Activated T-helper 1 cell treated with Interleukin-2 at 50 U/mL for 16 hours (primary cell): ENCODE measurements around the gene PI16.
"Not testable (repeated sequence)": the region's sequence is repeated elsewhere in the genome, so short reads cannot be mapped to it uniquely, and the experiment has no call there.

ENCODE experiments used
- DNase-seq: peaks from one replicate; pipeline ENCODE4 v3.0.0-alpha.2; 2020; ENCODE audit warnings: low read depth

Gene PI16

GRCh38 chr6:36929152-36929551 lies 25.4 kb upstream of the PI16 start:
- no peak for DNase-seq

- no peak for DNase-seq
Measured at GRCh38 chr6:36929607-36930006, 24.9 kb upstream of the PI16 start.

- no peak for DNase-seq
Measured at GRCh38 chr6:36930483-36930882, 24.1 kb upstream of the PI16 start.

- DNase-seq = no peak
Measured at GRCh38 chr6:36933102-36933501, 21.4 kb upstream of the PI16 start.

- DNase-seq = no peak
Measured at GRCh38 chr6:36933519-36933918, 21.0 kb upstream of the PI16 start.

GRCh38 chr6:36934901-36935300 lies 19.6 kb upstream of the PI16 start:
- DNase-seq = no peak

DNA sequence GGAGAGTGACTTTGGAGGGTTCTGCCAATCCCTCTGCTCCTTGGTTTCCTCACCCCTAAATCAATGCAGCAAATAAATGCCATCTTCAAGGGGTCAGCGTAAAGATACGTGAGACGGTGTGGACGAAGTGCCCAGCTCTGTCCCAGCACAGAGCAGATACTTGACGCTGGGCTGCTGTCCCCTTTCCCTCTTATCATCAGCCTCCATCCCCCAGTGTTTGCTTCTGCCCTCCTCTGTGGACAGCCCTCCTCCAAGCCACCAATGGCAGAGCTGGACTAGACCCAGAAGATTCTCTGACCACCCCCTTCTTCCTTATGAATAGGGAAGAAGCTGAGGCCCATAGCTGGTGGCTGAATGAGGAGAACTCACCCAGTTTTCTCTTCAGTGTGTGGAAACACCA lies 17.7 kb upstream of the PI16 start:
- DNase-seq = no peak

DNA sequence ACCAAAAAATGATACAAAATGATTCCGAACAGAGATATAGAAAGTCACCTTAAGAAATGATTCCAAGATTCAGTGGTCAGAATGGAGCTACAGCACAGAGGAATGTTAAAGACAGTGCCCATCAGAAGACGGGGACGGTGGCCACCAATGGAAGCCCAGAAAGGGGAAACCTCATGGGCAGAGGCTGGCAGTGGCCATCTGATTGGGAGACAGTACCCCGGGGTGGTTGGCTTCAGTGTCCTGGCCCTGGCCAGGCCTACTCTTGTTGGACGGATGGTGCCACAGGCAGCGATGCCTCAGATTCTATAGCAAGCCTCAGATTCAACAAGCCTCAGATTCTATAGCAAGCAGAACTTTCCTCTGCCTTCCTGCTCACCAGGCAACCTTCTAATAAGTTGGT lies 16.6 kb upstream of the PI16 start:
- DNase-seq = no peak

- no peak for DNase-seq
Measured at GRCh38 chr6:36938536-36938935, 16.0 kb upstream of the PI16 start.

DNA sequence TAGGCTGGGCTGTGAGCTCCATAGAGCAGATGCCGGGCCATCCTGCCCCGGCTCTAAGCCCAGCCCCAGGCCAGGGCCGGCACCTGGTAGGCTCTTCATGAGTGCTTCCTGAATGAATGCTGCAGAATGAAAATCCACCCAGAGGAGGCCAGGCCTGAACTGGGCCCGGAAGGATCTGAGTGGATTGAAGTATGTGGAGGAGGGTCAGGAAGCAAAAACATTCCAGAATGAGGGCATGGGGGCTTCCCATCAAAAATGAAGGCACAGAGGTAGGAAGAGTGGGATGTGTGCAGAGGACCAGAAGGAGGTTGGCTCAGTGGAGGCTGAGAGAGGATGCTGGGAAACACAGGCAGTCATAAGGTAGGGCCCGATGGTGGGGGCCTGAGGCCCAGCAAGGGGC lies 15.5 kb upstream of the PI16 start:
- not testable (repeated sequence) for DNase-seq

- DNase-seq = no peak
Measured at GRCh38 chr6:36940027-36940426, 14.5 kb upstream of the PI16 start.

DNA sequence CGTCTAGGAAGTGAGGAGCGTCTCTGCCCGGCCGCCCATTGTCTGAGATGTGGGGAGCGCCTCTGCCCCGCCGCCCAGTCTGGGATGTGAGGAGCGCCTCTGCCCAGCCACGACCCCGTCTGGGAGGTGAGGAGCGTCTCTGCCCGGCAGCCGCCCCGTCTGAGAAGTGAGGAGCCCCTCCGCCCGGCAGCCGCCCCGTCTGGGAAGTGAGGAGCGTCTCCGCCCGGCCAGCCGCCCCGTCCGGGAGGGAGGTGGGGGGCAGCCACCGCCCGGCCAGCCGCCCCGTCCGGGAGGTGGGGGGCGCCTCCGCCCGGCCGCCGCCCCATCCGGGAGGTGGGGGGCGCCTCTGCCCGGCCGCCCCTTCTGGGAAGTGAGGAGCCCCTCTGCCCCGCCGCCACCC lies 13.0 kb upstream of the PI16 start:
- DNase-seq = not testable (repeated sequence)

GRCh38 chr6:36942329-36942728 lies 12.2 kb upstream of the PI16 start:
- not testable (repeated sequence) for DNase-seq

GRCh38 chr6:36944650-36945049 lies 9.9 kb upstream of the PI16 start:
- no peak for DNase-seq

DNA sequence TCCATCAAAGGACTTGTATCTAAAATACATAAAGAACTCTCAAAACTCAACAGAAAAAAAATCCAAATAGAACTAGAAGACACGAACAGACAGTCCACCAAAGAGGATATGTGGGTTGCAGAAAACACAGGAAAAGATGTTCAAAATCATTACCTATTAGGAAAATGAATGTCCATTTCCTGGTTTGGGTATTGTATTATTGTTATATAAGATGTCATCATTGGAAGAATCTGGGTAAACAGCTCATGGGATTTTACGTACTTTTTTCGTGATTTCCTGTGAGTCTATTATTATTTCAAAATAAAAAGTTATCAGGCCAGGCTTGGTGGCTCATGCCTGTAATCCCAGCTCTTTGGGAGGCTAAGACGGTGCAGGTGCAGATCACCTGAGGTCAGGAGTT lies 9.2 kb upstream of the PI16 start:
- no peak for DNase-seq

- DNase-seq = no peak
Measured at GRCh38 chr6:36946526-36946925, 8.0 kb upstream of the PI16 start.

DNA sequence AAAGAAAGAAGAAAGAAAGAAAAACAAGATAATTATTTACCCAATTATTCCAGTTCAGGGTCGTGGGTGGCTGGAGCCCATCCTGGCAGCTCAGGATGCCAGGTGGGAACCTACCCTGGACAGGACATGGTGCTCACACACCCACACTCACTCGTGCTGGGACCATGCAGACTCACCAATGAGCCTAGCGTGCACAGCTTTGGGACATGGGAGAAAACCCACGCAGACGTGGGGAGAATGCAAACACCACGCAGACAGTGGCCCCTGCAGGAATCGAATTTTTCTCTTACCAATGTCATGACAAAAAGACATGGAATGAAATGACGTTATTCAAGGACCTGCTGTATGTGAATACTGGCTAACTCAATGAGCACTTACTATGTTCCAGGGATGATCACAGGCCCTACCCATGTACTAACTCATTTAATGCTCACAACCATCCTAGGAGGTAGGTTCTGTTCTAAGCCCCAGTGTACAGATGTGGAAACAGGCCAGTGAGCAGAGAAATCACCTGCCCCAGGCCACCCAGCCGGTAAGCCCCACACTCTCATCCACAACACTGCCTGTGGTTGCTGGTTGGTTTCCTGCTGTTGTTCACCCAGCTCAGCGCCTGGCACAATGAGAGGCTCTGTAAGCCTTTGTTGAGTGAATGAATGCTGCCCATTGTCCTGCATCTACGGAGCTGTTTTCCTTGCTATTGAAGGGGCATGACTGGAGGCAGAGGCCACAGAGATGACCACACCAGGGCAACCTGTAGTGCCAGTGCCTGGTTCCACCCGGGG lies 6.8 kb upstream of the PI16 start:
- no peak for DNase-seq

DNA sequence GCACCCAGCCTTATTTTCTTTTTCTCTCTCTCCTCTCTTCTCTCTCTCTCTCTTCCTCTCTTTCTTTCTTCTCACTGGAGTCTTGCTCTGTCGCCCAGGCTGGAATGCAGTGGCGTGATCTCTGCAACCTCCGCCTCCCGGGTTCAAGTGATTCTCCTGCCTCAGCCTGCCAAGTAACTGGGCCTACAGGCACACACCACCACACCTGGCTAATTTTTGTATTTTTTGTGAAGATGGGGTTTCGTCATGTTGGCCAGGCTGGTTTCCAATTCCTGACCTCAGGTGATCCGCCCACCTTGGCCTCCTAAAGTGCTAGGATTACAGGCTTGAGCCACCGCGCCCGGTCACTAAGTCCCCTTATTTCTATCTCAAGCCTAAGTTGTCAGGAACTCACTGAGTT lies 5.5 kb upstream of the PI16 start:
- not testable (repeated sequence) for DNase-seq

GRCh38 chr6:36949636-36950035 lies 4.9 kb upstream of the PI16 start:
- DNase-seq = no peak

GRCh38 chr6:36953931-36954261 lies 642 bp upstream of the PI16 start:
- no peak for DNase-seq

- no peak for DNase-seq
Measured at GRCh38 chr6:36955136-36955535, 598 bp downstream of the PI16 start.

DNA sequence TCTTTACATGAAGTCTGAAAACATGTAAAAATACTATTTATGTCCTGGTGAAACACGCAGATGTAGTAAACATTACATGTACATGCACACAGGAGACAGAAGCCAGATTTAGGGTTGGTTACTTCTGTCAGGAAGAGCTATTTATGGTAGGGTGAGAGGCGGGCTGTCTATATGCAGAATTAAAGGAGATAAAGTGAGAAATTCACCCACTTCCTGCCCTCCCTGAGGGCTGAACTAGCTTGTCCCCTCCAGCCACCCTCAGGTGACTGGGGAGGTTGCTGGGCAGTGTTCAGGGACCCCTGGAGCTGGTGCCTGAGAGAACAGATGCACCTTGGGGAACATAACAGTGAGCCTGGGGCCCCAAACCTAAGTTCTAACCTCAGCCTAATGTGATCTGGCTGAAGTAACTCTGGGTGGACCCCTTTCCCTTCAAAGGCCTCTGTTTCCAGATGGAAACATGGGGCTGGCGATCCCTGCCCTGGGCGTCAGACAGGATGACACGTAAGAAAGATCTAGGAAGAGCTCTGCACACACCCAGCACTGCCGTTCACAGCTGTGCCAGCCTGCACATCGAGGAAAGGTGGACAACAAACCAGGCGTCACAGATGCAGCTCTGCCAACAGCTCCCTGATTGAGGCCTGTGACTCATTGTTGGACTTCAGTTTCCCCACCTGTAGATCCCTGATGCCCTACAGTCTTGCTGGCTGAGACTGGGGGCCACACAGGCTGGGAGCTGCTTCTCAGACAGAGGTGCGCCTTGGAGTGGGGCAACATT lies 1.3 kb downstream of the PI16 start:
- no peak for DNase-seq

GRCh38 chr6:36956446-36956820 lies 1.9 kb downstream of the PI16 start:
- no peak for DNase-seq

GRCh38 chr6:36957773-36958271 lies 3.3 kb downstream of the PI16 start:
- no peak for DNase-seq
